ENCODE data around the gene OR2A12. TPM values are rescaled to one million over a fixed set of nuclear protein-coding genes. Genes with fewer than 3 reads are reported as not detected.
"Not testable (repeated sequence)": the region's sequence is repeated elsewhere in the genome, so short reads cannot be mapped to it uniquely, and the experiment has no call there.

OR2A12 gene
- polyA plus RNA-seq, 1 of the 3 experiments (the other 2 are of a cell fraction), result not detected

DNA sequence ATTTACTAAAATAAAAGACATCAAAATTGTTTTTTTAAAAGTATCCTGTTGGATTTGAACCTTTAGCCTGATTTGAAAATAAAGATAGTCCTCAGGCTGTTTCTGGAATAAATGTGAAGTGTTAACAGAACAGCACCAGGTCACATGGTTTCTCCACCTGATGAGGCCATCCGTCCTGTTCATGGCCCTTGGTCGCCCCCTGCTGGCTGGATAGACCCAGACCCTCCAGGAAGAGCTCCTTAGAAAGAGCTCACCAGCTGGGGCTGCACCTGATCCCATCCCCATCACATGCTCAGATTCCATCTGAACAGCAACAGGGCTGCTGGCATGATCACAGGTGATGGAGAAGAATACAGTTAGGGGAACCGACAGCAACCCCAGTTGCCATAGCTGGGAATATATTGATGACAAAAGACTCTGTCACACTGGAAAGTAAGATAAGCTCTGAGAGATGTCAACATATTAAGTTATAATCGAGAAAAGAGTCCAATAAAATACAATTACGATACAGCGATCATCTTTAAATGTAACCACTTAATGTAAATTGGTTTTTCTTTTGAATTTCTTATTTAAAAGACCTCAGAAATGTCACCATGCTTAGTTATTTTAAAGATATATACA, 41.7 kb downstream of the OR2A12 start (continued):
- TF ChIP-seq, protein P1, sequence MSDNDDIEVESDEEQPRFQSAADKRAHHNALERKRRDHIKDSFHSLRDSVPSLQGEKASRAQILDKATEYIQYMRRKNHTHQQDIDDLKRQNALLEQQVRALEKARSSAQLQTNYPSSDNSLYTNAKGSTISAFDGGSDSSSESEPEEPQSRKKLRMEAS (IDR thresholded peaks at IDR 0.05; ENCODE audit: low read depth), result peak; percentile 59
- TF ChIP-seq GABPA (IDR thresholded peaks at IDR 0.05; ENCODE audit: low read depth) (no peak), POLR2AphosphoS5 (IDR thresholded peaks at IDR 0.05; ENCODE audit: low read depth, low read length) (no peak), FOXJ3 (CRISPR knock-in tag; IDR thresholded peaks at IDR 0.05) (no peak), CHD2 (IDR thresholded peaks at IDR 0.05; ENCODE audit: low read length, partially characterized antibody) (peak; percentile 27), MXI1 (IDR thresholded peaks at IDR 0.05; ENCODE audit: low read depth, low read length) (no peak), TEAD4 (IDR thresholded peaks at IDR 0.05; ENCODE audit: borderline replicate concordance, insufficient read depth) (no peak), ELF1 (IDR thresholded peaks at IDR 0.05) (no peak), NFIC (IDR thresholded peaks at IDR 0.05; ENCODE audit: borderline replicate concordance) (no peak), NRF1 (IDR thresholded peaks at IDR 0.05; ENCODE audit: low read depth, low read length) (no peak)
- TF ChIP-seq, protein P2, sequence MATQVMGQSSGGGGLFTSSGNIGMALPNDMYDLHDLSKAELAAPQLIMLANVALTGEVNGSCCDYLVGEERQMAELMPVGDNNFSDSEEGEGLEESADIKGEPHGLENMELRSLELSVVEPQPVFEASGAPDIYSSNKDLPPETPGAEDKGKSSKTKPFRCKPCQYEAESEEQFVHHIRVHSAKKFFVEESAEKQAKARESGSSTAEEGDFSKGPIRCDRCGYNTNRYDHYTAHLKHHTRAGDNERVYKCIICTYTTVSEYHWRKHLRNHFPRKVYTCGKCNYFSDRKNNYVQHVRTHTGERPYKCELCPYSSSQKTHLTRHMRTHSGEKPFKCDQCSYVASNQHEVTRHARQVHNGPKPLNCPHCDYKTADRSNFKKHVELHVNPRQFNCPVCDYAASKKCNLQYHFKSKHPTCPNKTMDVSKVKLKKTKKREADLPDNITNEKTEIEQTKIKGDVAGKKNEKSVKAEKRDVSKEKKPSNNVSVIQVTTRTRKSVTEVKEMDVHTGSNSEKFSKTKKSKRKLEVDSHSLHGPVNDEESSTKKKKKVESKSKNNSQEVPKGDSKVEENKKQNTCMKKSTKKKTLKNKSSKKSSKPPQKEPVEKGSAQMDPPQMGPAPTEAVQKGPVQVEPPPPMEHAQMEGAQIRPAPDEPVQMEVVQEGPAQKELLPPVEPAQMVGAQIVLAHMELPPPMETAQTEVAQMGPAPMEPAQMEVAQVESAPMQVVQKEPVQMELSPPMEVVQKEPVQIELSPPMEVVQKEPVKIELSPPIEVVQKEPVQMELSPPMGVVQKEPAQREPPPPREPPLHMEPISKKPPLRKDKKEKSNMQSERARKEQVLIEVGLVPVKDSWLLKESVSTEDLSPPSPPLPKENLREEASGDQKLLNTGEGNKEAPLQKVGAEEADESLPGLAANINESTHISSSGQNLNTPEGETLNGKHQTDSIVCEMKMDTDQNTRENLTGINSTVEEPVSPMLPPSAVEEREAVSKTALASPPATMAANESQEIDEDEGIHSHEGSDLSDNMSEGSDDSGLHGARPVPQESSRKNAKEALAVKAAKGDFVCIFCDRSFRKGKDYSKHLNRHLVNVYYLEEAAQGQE (IDR thresholded peaks at IDR 0.05; ENCODE audit: low read depth, low read length), result no peak
- TF ChIP-seq, protein P3, sequence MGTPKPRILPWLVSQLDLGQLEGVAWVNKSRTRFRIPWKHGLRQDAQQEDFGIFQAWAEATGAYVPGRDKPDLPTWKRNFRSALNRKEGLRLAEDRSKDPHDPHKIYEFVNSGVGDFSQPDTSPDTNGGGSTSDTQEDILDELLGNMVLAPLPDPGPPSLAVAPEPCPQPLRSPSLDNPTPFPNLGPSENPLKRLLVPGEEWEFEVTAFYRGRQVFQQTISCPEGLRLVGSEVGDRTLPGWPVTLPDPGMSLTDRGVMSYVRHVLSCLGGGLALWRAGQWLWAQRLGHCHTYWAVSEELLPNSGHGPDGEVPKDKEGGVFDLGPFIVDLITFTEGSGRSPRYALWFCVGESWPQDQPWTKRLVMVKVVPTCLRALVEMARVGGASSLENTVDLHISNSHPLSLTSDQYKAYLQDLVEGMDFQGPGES (IDR thresholded peaks at IDR 0.05; ENCODE audit: low read depth, low read length), result no peak

DNA sequence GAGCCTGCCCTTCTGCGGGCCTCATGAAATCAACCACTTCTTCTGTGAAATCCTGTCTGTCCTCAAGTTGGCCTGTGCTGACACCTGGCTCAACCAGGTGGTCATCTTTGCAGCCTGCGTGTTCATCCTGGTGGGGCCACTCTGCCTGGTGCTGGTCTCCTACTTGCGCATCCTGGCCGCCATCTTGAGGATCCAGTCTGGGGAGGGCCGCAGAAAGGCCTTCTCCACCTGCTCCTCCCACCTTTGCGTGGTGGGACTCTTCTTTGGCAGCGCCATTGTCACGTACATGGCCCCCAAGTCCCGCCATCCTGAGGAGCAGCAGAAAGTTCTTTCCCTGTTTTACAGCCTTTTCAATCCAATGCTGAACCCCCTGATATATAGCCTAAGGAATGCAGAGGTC, 43.5 kb downstream of the OR2A12 start:
- DNase-seq; H3K9me2 ChIP-seq; H3K9me3 ChIP-seq; H3K9ac ChIP-seq; POLR2A ChIA-PET; H3K4me1 ChIP-seq (ENCODE audit: control insufficient read depth in 1 of 2, insufficient read depth in 2 of 2, low read depth in 1 of 2, low read length in 1 of 2); H3K4me2 ChIP-seq; CTCF ChIA-PET; H4K20me1 ChIP-seq (ENCODE audit: insufficient read depth); H3K79me2 ChIP-seq (ENCODE audit: insufficient read depth); H3K27ac ChIP-seq (ENCODE audit: low read depth in 2 of 2, low read length in 1 of 2); H3K36me3 ChIP-seq (replicated peaks in 1 of 2; ENCODE audit: control insufficient read depth in 1 of 2, insufficient read depth in 2 of 2, low read length in 1 of 2); H2AFZ ChIP-seq (ENCODE audit: low read depth); H3K4me3 ChIP-seq (ENCODE audit: low read depth in 2 of 2, low read length in 1 of 2); H3F3A ChIP-seq (replicated peaks; ENCODE audit: insufficient read depth): not testable (repeated sequence)
- H3K27me3 ChIP-seq (ENCODE audit: insufficient read depth), result peaks cover 11% of the 10 kb centered on the region; the same call in 1 of the 2 replicates
- WGBS (ENCODE audit: low lambda C conversion rate), result 4% methylated on average over 9 of the region's 9 CpGs

Measured in SK-N-SH (cell line).